D721Med (cell line): ENCODE data around the gene LDAH.

Source experiments
- DNase-seq: peaks from one replicate; pipeline ENCODE4 v3.0.0; 2011; ENCODE audit warnings: low spot score; ENCODE audit not compliant: insufficient read length
- FAIRE-seq: peaks from 2 replicates; lab custom pipeline; 2011; peaks lifted over from hg19 to GRCh38; lab: Jason Lieb, UNC
- TF ChIP-seq, protein P1 (sequence below): IDR thresholded peaks from 2 replicates; pipeline ENCODE4 v1.5.1; 2012; ENCODE audit warnings: mild to moderate bottlenecking, control low read depth; ENCODE audit not compliant: insufficient read depth; ENCODE audit errors: missing control alignments

LDAH gene

DNA sequence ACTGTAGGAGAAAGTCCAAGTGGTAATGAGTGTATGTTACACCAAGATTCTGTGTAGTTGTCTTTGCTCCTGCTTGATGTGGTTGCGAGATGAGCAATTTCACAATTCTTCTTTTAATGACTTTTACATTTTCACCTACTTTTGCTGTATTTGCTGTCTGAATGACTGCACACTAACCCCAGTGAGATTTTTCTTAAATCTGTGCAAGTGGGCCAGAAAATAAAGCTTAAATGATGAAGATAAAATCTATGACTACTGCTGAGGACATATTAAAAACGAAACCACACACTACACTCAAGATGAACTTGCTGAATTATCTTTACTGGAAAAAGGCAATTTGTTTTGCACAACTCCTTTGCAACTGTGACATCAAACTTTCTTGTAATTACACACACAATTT is 4.1 kb downstream of the LDAH start:
- TF ChIP-seq, protein P1, sequence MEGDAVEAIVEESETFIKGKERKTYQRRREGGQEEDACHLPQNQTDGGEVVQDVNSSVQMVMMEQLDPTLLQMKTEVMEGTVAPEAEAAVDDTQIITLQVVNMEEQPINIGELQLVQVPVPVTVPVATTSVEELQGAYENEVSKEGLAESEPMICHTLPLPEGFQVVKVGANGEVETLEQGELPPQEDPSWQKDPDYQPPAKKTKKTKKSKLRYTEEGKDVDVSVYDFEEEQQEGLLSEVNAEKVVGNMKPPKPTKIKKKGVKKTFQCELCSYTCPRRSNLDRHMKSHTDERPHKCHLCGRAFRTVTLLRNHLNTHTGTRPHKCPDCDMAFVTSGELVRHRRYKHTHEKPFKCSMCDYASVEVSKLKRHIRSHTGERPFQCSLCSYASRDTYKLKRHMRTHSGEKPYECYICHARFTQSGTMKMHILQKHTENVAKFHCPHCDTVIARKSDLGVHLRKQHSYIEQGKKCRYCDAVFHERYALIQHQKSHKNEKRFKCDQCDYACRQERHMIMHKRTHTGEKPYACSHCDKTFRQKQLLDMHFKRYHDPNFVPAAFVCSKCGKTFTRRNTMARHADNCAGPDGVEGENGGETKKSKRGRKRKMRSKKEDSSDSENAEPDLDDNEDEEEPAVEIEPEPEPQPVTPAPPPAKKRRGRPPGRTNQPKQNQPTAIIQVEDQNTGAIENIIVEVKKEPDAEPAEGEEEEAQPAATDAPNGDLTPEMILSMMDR, result no peak
- DNase-seq, result no peak

DNA sequence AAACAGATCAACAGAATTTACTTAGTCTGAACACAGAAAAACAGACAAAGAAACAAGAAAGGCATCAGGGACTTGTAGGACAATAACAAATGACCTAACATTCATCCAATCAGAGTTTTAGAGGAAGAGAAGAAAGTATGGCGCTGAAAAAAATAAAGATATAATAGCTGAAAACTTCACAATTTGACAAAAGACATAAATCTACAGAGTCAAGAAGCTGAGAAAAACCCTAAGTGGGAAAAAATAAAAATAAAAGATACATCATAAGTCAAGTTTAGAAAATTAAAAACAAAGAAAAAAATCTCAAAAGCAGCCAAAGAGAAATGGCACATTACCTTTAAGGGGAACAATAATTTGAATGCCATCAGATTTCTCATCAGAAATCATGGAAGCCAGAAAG is 7.7 kb downstream of the LDAH start:
- FAIRE-seq (no peak), DNase-seq (no peak)
- TF ChIP-seq, protein P1, result no peak

More for the DNA sequence above, 4.1 kb downstream of the LDAH start:
- FAIRE-seq, result no peak

DNA sequence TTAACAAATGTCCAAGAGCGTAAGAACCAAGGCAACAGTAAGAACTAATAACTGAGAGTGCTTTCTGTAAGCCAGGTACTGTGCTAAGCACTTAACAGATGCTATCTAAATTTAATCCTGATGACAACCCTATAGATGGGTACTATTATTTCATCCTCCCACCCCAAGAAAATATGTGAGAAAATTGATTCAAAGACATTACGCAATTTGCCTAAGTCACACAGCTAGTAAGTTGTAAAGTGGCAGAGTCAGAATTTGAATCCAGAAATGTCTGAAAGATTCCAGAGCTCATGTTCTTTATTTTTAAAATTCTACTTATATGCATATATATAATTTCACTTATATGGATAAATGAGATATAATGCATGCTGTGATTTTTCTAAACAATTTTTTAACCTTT is 10.1 kb downstream of the LDAH start:
- DNase-seq (no peak), FAIRE-seq (peak; percentile 56)
- TF ChIP-seq, protein P1, result no peak

DNA sequence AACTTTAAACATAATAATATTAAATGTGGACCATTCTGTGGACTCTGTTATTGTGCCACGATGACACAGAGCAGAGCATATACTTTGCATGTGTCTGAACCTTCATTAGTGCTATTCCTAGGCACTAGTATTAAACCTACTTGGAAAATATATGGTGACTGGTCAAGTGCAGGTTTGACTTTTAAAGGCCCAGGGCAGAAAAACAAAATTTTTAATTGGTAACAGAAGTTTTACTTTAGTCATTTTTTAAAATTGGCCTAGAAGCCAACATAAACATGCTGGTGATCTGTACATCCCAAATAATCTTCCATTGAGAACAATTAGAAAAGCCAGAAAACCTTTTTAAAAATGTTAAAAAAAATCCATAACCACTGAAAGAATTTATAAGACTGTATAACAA is 16.6 kb downstream of the LDAH start:
- DNase-seq (no peak), FAIRE-seq (no peak)

DNA sequence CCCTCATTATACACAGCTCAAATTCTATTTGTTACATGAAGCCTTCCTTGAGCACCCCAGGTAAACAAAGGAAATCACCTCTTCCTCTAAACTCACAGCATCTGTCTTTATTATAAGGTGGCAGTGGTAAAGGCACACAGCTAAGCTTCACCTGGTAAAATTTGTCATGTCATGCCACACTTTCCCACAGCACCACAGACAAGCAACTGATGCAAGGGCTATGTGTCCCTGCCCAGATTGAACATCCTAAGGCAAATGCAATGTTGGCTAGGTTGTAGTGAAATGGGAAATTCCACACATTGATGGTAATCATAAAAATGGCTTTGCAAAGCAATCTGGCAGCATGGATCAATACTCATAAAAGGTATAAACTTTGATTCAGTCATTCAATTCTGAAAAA is 18.9 kb downstream of the LDAH start:
- FAIRE-seq (no peak), DNase-seq (no peak)
- TF ChIP-seq, protein P1, result no peak

More for the DNA sequence above, 16.6 kb downstream of the LDAH start:
- TF ChIP-seq, protein P1, result no peak

DNA sequence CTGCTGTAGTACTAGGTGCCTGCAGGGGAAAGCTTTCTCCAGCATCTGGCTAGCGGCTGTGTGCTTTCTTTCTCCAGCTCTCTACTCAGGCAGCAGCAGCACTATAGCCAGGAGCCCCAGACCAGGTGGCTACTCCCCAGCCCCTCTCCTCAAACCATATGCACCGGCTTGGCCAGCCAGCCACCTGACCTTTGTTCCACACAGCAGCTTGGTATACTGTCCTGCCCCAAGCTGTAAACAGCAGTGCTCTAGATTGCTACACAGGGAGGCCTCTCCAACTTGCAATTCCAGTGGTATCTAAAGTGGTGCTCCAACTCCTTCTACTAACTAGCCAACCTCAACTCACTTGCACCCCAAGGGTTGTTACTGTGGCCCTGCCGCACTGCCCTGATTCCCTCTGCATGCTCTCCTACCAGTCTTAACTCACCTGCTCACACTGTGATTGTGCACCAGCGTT is 19.6 kb downstream of the LDAH start:
- TF ChIP-seq, protein P1, result no peak
- DNase-seq (no peak), FAIRE-seq (no peak)

DNA sequence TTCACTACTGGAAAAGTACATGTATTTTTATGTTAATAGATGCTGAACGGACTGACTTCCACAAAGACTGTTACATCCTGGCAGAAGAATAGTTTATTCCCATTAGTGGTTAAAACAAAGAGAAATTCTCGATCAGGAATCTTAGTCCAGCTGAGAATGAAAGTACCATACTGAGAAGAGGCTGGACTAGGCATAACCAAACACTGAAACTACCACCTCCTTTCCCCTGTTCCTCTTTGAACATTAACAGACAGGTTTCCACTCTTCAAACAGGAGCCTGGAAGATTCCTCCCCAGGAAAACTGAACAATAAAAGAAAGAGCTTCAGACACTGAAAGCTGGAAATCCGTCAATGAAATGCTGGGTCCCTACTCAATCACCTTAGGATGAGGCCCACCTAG is 25.8 kb downstream of the LDAH start:
- FAIRE-seq, result no peak
- TF ChIP-seq, protein P1, result no peak
- DNase-seq, result no peak
